ENCODE results near the gene NPBWR2. TPM values are rescaled to one million over a fixed set of nuclear protein-coding genes. Genes with fewer than 3 reads are reported as not detected.

NPBWR2 gene
- total and polyA plus RNA-seq, 2 experiments from 2014 or later, result not detected

GRCh38 chr20:64100946-64101688 lies 6.2 kb downstream of the NPBWR2 start (continued):
- TF ChIP-seq ZNF462 (CRISPR knock-in tag; IDR thresholded peaks at IDR 0.05) (no peak), STAT1 (IDR thresholded peaks at IDR 0.05; ENCODE audit: unreplicated experiment) (no peak), NANOG (IDR thresholded peaks at IDR 0.05; ENCODE audit: borderline replicate concordance) (no peak), ZNF114 (CRISPR knock-in tag; IDR thresholded peaks at IDR 0.05) (no peak), REST (IDR thresholded peaks at IDR 0.05; ENCODE audit: unreplicated experiment) (no peak), ZNF331 (CRISPR knock-in tag; IDR thresholded peaks at IDR 0.05; ENCODE audit: low read depth) (no peak)

Data from GM23338 (cell line).